Endothelial cell of umbilical vein (primary cell): Measurements from ENCODE around the gene TAOK1. TPM values are rescaled to one million over a fixed set of nuclear protein-coding genes. Genes with fewer than 3 reads are reported as not detected.

Experiments
- BruUV-seq: library from RNA; stranded (reverse); fragments of 400-500 nt; replicated peaks from 2 replicates; lab custom pipeline; 2021; lab: Mats Ljungman, UMichigan
- CTCF ChIA-PET: fragments of 300-600, 350-600 bp; sonication (Branson Sonifier 250); formaldehyde crosslinking; loops from one replicate; lab custom pipeline; 2021; ENCODE audit warnings: antibody characterized with exemption, inconsistent platforms; lab: Charles Lee
- POLR2A ChIA-PET: fragments of 300-600, 350-600 bp; sonication (Branson Sonifier 250); formaldehyde crosslinking; loops from one replicate; lab custom pipeline; 2021; ENCODE audit warnings: antibody characterized with exemption, inconsistent platforms; lab: Charles Lee
- DNase-seq: peaks from one replicate; pipeline ENCODE4 v3.0.0-alpha.2; 2011; ENCODE audit warnings: low read depth, low spot score
- FAIRE-seq: peaks from 2 replicates; lab custom pipeline; 2011; peaks lifted over from hg19 to GRCh38; lab: Jason Lieb, UNC
- H2AFZ ChIP-seq: 2 replicates; pipeline ENCODE4 v1.6.0; 2012; ENCODE audit warnings: low read depth, low read length, control low read depth, inconsistent platforms
- H3K27ac ChIP-seq: 2 replicates; pipeline ENCODE4 v1.5.1; 2011; ENCODE audit warnings: low read depth, mild to moderate bottlenecking, control low read depth, low read length, moderate library complexity; ENCODE audit not compliant: insufficient read depth
- H3K27me3 ChIP-seq, 2 experiments: 2 replicates each; pipeline versions ENCODE4 v1.6.0 to v1.6.1; 2011; ENCODE audit warnings: low read length in 2 of 2, mixed read lengths in 1 of 2; ENCODE audit not compliant: control insufficient read depth in 2 of 2, insufficient read depth in 2 of 2
- H3K36me3 ChIP-seq, 2 experiments: 2 replicates in 1 of 2; 3 replicates in 1 of 2; pipeline ENCODE4 v1.5.1; 2011; ENCODE audit warnings: low read length in 2 of 2, mild to moderate bottlenecking in 1 of 2, moderate library complexity in 1 of 2; ENCODE audit not compliant: control insufficient read depth in 2 of 2, insufficient read depth in 2 of 2; ENCODE audit errors: extremely low read depth in 1 of 2
- H3K4me1 ChIP-seq: 3 replicates; pipeline ENCODE4 v1.5.1; 2011; ENCODE audit warnings: mild to moderate bottlenecking, low read length; ENCODE audit not compliant: control insufficient read depth, insufficient read depth; ENCODE audit errors: extremely low read depth
- H3K4me2 ChIP-seq: 2 replicates; pipeline ENCODE4 v1.6.1; 2011; ENCODE audit warnings: low read length, control low read depth, mixed read lengths; ENCODE audit not compliant: insufficient read depth
- H3K4me3 ChIP-seq, 3 experiments: fragments of 200-600 bp in 1 of 3; sonication (generic), shearing (Covaris generic) in 1 of 3; replicated peaks in 1 of 3; 2 replicates each; pipeline ENCODE4 v1.5.1; 2011 to 2016; ENCODE audit warnings: control low read depth in 3 of 3, low read length in 3 of 3, mild to moderate bottlenecking in 2 of 3, inconsistent platforms in 1 of 3, low read depth in 1 of 3, moderate library complexity in 1 of 3; ENCODE audit not compliant: insufficient read depth in 1 of 3
- H3K79me2 ChIP-seq: 2 replicates; pipeline ENCODE4 v1.6.0; 2012; ENCODE audit warnings: low read length, inconsistent platforms; ENCODE audit not compliant: control insufficient read depth, insufficient read depth
- H3K9ac ChIP-seq: replicated peaks from 2 replicates; pipeline ENCODE3; 2011; ENCODE audit warnings: low read length, control low read depth; ENCODE audit not compliant: insufficient read depth; ENCODE audit errors: extremely low read depth
- H3K9me1 ChIP-seq: replicated peaks from 3 replicates; pipeline ENCODE4 v1.6.0; 2011; ENCODE audit warnings: mild to moderate bottlenecking, low read length; ENCODE audit not compliant: control insufficient read depth, insufficient read depth; ENCODE audit errors: extremely low read depth
- H3K9me3 ChIP-seq: replicated peaks from 2 replicates; pipeline ENCODE4 v1.5.1; 2012; ENCODE audit warnings: low read length, inconsistent platforms; ENCODE audit not compliant: control insufficient read depth, insufficient read depth
- H4K20me1 ChIP-seq: replicated peaks from 2 replicates; pipeline ENCODE3; 2011; ENCODE audit warnings: mild to moderate bottlenecking, low read length; ENCODE audit not compliant: control insufficient read depth, insufficient read depth; ENCODE audit errors: extremely low read depth
- EZH2 ChIP-seq: IDR thresholded peaks from 2 replicates; pipeline ENCODE4 v1.6.1; 2012; ENCODE audit warnings: borderline replicate concordance, low read depth, mild to moderate bottlenecking, moderate library complexity, low read length, inconsistent platforms; ENCODE audit not compliant: severe bottlenecking
- FOS ChIP-seq: IDR thresholded peaks from 2 replicates; pipeline ENCODE4 v1.6.1; 2011; ENCODE audit warnings: mild to moderate bottlenecking, low read length, moderate library complexity, borderline replicate concordance; ENCODE audit not compliant: insufficient read depth
- GATA2 ChIP-seq: IDR thresholded peaks from 2 replicates; pipeline ENCODE4 v1.7.0; 2011; ENCODE audit warnings: low read depth, mild to moderate bottlenecking, moderate library complexity, mixed read lengths, low read length; ENCODE audit not compliant: insufficient read length, insufficient read depth
- JUN ChIP-seq: IDR thresholded peaks from 2 replicates; pipeline ENCODE4 v1.6.1; 2011; ENCODE audit warnings: borderline replicate concordance, low read depth; ENCODE audit not compliant: insufficient read length, insufficient read depth
- MYC ChIP-seq: IDR thresholded peaks from one replicate; pipeline ENCODE4 v1.6.1; 2011; ENCODE audit warnings: mild to moderate bottlenecking, low read depth, low read length
- POLR2A ChIP-seq: IDR thresholded peaks from 2 replicates; pipeline ENCODE4 v1.6.1; 2012; ENCODE audit warnings: low read depth, mild to moderate bottlenecking, control low read depth, low read length
- POLR2AphosphoS5 ChIP-seq: IDR thresholded peaks from 2 replicates; pipeline ENCODE4 v1.6.1; 2012; ENCODE audit warnings: low read depth, mild to moderate bottlenecking, control low read depth, low read length, moderate library complexity; ENCODE audit not compliant: insufficient read depth
- dilution Hi-C: fragments of 300-500 bp; cut with MboI; formaldehyde crosslinking; loops from one replicate; pipeline ENCODE4 v1.15.0; 2019; ENCODE audit warnings: low sequenced_read_pairs; ENCODE audit not compliant: extremely low pct_ligation_motif_present
- intact Hi-C: fragments of 100-400 bp; cut with micrococcal nuclease; formaldehyde crosslinking; loops from one replicate; pipeline ENCODE4 v1.10.0; 2022
- polyA plus RNA-seq, 4 experiments: library from polyadenylated mRNA; depleted of rRNA in 3 of 4; stranded (reverse) in 3 of 4; unstranded in 1 of 4; fragments of >200 nt; gene quantifications; 2 replicates each; pipeline versions ENCODE4 v1.2.1 to v1.2.3, GENCODE V29; 2011 to 2012; ENCODE audit warnings: missing spikeins in 1 of 4
- total RNA-seq: library from RNA; stranded (reverse); gene quantifications from 2 replicates; pipeline ENCODE4 v1.2.3, GENCODE V29; 2021
- TF ChIP-seq, protein P1 (sequence below), 2 donors: IDR thresholded peaks; 1 replicate in 1 of 2; 2 replicates in 1 of 2; pipeline ENCODE4 v1.5.1; 2011; ENCODE audit warnings: low read length in 2 of 2, mild to moderate bottlenecking in 2 of 2, moderate library complexity in 2 of 2, control low read depth in 1 of 2, inconsistent platforms in 1 of 2, low read depth in 1 of 2; ENCODE audit not compliant: insufficient read depth in 1 of 2; ENCODE audit errors: extremely low read depth in 1 of 2
- TF ChIP-seq, protein P2 (sequence below): IDR thresholded peaks from 2 replicates; pipeline ENCODE4 v1.6.1; 2011; ENCODE audit not compliant: insufficient read depth, insufficient read length

Gene TAOK1
- total and polyA plus RNA-seq, 2 donors (not counting 3 experiments of a cell fraction or from before 2014, with no cell fraction given): 11.0 to 82.2 TPM

DNA sequence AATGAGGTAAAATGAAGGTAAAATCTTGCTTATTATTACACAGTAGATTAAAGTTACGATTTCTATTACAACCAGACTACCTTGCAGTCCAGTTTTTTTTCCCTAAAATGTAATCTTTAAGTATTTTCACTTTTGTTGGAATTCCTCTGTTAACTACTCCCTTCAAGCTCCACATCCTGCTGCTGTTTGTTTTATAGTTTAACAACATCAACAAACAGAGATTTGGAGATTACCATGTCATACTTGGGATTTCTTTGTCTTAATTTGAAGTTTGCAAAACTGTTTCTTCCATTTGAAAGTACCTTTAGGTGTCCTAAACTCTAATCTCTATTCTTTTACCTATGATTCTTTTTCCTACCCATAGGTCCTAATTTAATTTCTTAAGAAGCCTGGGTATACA is 93.3 kb downstream of the TAOK1 start:
- TF ChIP-seq POLR2AphosphoS5 (no peak), EZH2 (no peak), MYC (no peak)
- dilution Hi-C loops: no loop called here
- ChIA-PET POLR2A (no interaction called here), CTCF (interaction anchor here (1.3 to 1.4 kb wide), 2 partner anchors 53 to 113 kb away, joined by 4 to 7 read pairs; no protein-coding TSS in a partner anchor)
- no TSS peak for BruUV-seq
- H3K9me1 ChIP-seq: no peaks in the 10 kb centered on the region
- no peak overlapping the region for H2AFZ ChIP-seq
- no peaks in the 10 kb centered on the region for H3K4me1 ChIP-seq
- intact Hi-C loops: no loop called here
- peaks cover 2 to 4% of the 10 kb centered on the region in 2 experiments for H3K36me3 ChIP-seq
- no peaks in the 10 kb centered on the region for H3K9me3 ChIP-seq
- no peak overlapping the region for H3K4me2 ChIP-seq
- no peak for DNase-seq
- no peak overlapping the region for H3K4me3 ChIP-seq
- FAIRE-seq: no peak
- H4K20me1 ChIP-seq: no peaks in the 10 kb centered on the region
- no peaks in the 10 kb centered on the region for H3K27me3 ChIP-seq
- no peaks in the 10 kb centered on the region for H3K79me2 ChIP-seq
- no peak overlapping the region for H3K9ac ChIP-seq
- no peak overlapping the region for H3K27ac ChIP-seq

- no peak overlapping the region for H3K27ac ChIP-seq
- intact Hi-C loops: no loop called here
Observed at GRCh38 chr17:29495011-29495410, 104.8 kb downstream of the TAOK1 start.

More at GRCh38 chr17:29495011-29495410, 104.8 kb downstream of the TAOK1 start:
- no peaks in the 10 kb centered on the region for H3K27me3 ChIP-seq
- no peak overlapping the region for H3K4me3 ChIP-seq
- H4K20me1 ChIP-seq: no peaks in the 10 kb centered on the region
- no peak overlapping the region for H3K9ac ChIP-seq
- no peaks in the 10 kb centered on the region for H3K79me2 ChIP-seq
- H3K4me2 ChIP-seq: no peak overlapping the region
- CTCF ChIA-PET: interaction anchor here (0.9 to 1.5 kb wide), 4 partner anchors 9 to 79 kb away, joined by 3 to 5 read pairs (median 4); no protein-coding TSS in a partner anchor
- H3K9me3 ChIP-seq: no peaks in the 10 kb centered on the region
- TF ChIP-seq JUN (no peak), MYC (no peak), FOS (no peak), EZH2 (no peak), GATA2 (no peak), POLR2A (no peak), POLR2AphosphoS5 (no peak)
- TF ChIP-seq, protein P1, sequence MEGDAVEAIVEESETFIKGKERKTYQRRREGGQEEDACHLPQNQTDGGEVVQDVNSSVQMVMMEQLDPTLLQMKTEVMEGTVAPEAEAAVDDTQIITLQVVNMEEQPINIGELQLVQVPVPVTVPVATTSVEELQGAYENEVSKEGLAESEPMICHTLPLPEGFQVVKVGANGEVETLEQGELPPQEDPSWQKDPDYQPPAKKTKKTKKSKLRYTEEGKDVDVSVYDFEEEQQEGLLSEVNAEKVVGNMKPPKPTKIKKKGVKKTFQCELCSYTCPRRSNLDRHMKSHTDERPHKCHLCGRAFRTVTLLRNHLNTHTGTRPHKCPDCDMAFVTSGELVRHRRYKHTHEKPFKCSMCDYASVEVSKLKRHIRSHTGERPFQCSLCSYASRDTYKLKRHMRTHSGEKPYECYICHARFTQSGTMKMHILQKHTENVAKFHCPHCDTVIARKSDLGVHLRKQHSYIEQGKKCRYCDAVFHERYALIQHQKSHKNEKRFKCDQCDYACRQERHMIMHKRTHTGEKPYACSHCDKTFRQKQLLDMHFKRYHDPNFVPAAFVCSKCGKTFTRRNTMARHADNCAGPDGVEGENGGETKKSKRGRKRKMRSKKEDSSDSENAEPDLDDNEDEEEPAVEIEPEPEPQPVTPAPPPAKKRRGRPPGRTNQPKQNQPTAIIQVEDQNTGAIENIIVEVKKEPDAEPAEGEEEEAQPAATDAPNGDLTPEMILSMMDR (IDR thresholded peaks at IDR 0.05; ENCODE audit: extremely low read depth in 1 of 2, insufficient read depth in 1 of 2, low read depth in 1 of 2, low read length in 2 of 2): no peak
- TF ChIP-seq, protein P2, sequence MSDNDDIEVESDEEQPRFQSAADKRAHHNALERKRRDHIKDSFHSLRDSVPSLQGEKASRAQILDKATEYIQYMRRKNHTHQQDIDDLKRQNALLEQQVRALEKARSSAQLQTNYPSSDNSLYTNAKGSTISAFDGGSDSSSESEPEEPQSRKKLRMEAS: no peak
- dilution Hi-C loops: no loop called here
- no peaks in the 10 kb centered on the region for H3K9me1 ChIP-seq
- DNase-seq: no peak
- BruUV-seq: no TSS peak
- no peak for FAIRE-seq
- peaks cover 10 to 12% of the 10 kb centered on the region in 2 experiments for H3K36me3 ChIP-seq
- no peaks in the 10 kb centered on the region for H3K4me1 ChIP-seq
- POLR2A ChIA-PET: no interaction called here
- no peak overlapping the region for H2AFZ ChIP-seq
